ENCODE measurements around the gene NKAIN1. TPM values are rescaled to one million over a fixed set of nuclear protein-coding genes. Genes with fewer than 3 reads are reported as not detected.

NKAIN1 gene
- total RNA-seq, 1 donor from 2014 or later = 263 TPM

GRCh38 chr1:31170486-31170735, 69.3 kb downstream of the NKAIN1 start:
- Mint-ChIP-seq H3K9me3 (ENCODE audit: unreplicated experiment) (peaks cover 4% of the 10 kb centered on the region), H3K4me3 (ENCODE audit: unreplicated experiment) (no peak overlapping the region), H3K36me3 (ENCODE audit: unreplicated experiment) (no peaks in the 10 kb centered on the region), H3K4me1 (ENCODE audit: low read depth, unreplicated experiment) (peaks cover 4% of the 10 kb centered on the region), H3K27ac (ENCODE audit: unreplicated experiment) (peak overlapping the region; percentile 75), H3K27me3 (ENCODE audit: unreplicated experiment) (peaks cover 4% of the 10 kb centered on the region)
- DNase-seq = no peak
- no peak for TF ChIP-seq CTCF (IDR thresholded peaks at IDR 0.05; ENCODE audit: partially characterized antibody, unreplicated experiment)

- no peaks in the 10 kb centered on the region for H3K36me3 Mint-ChIP-seq (ENCODE audit: unreplicated experiment)
- H3K9me3 Mint-ChIP-seq (ENCODE audit: unreplicated experiment) = peaks cover 4% of the 10 kb centered on the region
- no peak for DNase-seq
- H3K27me3 Mint-ChIP-seq (ENCODE audit: unreplicated experiment) = peaks cover 4% of the 10 kb centered on the region
- H3K4me1 Mint-ChIP-seq (ENCODE audit: low read depth, unreplicated experiment) = peaks cover 3% of the 10 kb centered on the region
- no peak for TF ChIP-seq CTCF (IDR thresholded peaks at IDR 0.05; ENCODE audit: partially characterized antibody, unreplicated experiment)
- H3K27ac Mint-ChIP-seq (ENCODE audit: unreplicated experiment) = no peak overlapping the region
- no peak overlapping the region for H3K4me3 Mint-ChIP-seq (ENCODE audit: unreplicated experiment)
Observed at GRCh38 chr1:31166462-31166861, 73.2 kb downstream of the NKAIN1 start.

- no peak for DNase-seq
- H3K4me1 Mint-ChIP-seq (ENCODE audit: low read depth, unreplicated experiment) = peaks cover 3% of the 10 kb centered on the region
- H3K36me3 Mint-ChIP-seq (ENCODE audit: unreplicated experiment) = no peaks in the 10 kb centered on the region
- H3K27ac Mint-ChIP-seq (ENCODE audit: unreplicated experiment) = no peak overlapping the region
- H3K27me3 Mint-ChIP-seq (ENCODE audit: unreplicated experiment) = peaks cover 4% of the 10 kb centered on the region
- peaks cover 3% of the 10 kb centered on the region for H3K9me3 Mint-ChIP-seq (ENCODE audit: unreplicated experiment)
- no peak for TF ChIP-seq CTCF (IDR thresholded peaks at IDR 0.05; ENCODE audit: partially characterized antibody, unreplicated experiment)
- no peak overlapping the region for H3K4me3 Mint-ChIP-seq (ENCODE audit: unreplicated experiment)
Observed at GRCh38 chr1:31164291-31164690, 75.4 kb downstream of the NKAIN1 start.

GRCh38 chr1:31163866-31164265, 75.8 kb downstream of the NKAIN1 start:
- H3K4me1 Mint-ChIP-seq (ENCODE audit: low read depth, unreplicated experiment) = peaks cover 3% of the 10 kb centered on the region
- DNase-seq = no peak
- H3K27ac Mint-ChIP-seq (ENCODE audit: unreplicated experiment) = no peak overlapping the region
- peaks cover 3% of the 10 kb centered on the region for H3K9me3 Mint-ChIP-seq (ENCODE audit: unreplicated experiment)
- no peak for TF ChIP-seq CTCF (IDR thresholded peaks at IDR 0.05; ENCODE audit: partially characterized antibody, unreplicated experiment)
- H3K36me3 Mint-ChIP-seq (ENCODE audit: unreplicated experiment) = no peaks in the 10 kb centered on the region
- H3K4me3 Mint-ChIP-seq (ENCODE audit: unreplicated experiment) = no peak overlapping the region
- peaks cover 4% of the 10 kb centered on the region for H3K27me3 Mint-ChIP-seq (ENCODE audit: unreplicated experiment)

- Mint-ChIP-seq H3K36me3 (ENCODE audit: unreplicated experiment) (no peaks in the 10 kb centered on the region), H3K4me3 (ENCODE audit: unreplicated experiment) (no peak overlapping the region), H3K4me1 (ENCODE audit: low read depth, unreplicated experiment) (peaks cover 3% of the 10 kb centered on the region), H3K27me3 (ENCODE audit: unreplicated experiment) (peaks cover 4% of the 10 kb centered on the region), H3K27ac (ENCODE audit: unreplicated experiment) (no peak overlapping the region), H3K9me3 (ENCODE audit: unreplicated experiment) (peaks cover 3% of the 10 kb centered on the region)
- no peak for TF ChIP-seq CTCF (IDR thresholded peaks at IDR 0.05; ENCODE audit: partially characterized antibody, unreplicated experiment)
- no peak for DNase-seq
Observed at GRCh38 chr1:31161571-31161970, 78.1 kb downstream of the NKAIN1 start.
